Umbilical cord (tissue), 2 donors: ENCODE measurements around the gene KDM5A. TPM values are rescaled to one million over a fixed set of nuclear protein-coding genes. Genes with fewer than 3 reads are reported as not detected.
"Not testable (repeated sequence)": the region's sequence is repeated elsewhere in the genome, so short reads cannot be mapped to it uniquely, and the experiment has no call there.

Experiments used
- DNase-seq: peaks from one replicate; pipeline ENCODE4 v3.0.0-alpha.2; 2015; ENCODE audit warnings: low spot score
- total RNA-seq: library from RNA; depleted of rRNA; stranded (reverse); fragments of >200 nt; gene quantifications from one replicate; pipeline ENCODE4 v1.2.3, GENCODE V29; 2014; ENCODE audit warnings: low replicate concordance; ENCODE audit not compliant: insufficient read depth

Gene KDM5A
- total RNA-seq, 1 donor from 2014 or later, result 41.9 TPM

DNA sequence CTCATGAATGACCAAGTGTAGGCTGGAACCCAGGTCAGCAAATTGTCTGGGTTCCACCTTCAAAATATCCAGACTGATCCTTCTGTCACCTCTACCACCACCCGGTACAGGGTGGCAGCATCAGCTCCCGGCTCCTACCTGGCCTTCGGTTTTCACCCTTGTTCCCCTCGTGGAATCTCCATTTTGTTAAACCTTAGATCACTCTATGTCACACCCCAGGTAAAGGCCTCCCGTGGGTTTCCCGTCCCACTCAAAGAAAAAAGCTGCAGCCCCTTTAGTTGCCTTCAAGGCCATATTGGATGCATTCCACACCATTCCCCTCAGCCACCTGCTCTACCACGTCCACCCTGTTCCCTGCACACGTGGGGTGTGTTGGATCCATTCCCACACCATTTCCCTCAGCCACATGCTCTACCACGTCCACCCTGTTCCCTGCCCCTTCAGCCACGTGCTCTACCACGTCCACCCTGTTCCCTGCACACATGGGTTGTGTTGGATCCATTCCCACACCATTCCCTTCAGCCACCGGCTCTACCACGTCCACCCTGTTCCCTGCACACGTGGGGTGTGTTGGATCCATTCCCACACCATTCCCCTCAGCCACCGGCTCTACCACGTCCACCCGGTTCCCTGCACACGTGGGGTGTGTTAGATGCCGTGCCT lies 150.3 kb downstream of the KDM5A start:
- no peak for DNase-seq

- no peak for DNase-seq
Observed at GRCh38 chr12:238116-238515, 151.0 kb downstream of the KDM5A start.

DNA sequence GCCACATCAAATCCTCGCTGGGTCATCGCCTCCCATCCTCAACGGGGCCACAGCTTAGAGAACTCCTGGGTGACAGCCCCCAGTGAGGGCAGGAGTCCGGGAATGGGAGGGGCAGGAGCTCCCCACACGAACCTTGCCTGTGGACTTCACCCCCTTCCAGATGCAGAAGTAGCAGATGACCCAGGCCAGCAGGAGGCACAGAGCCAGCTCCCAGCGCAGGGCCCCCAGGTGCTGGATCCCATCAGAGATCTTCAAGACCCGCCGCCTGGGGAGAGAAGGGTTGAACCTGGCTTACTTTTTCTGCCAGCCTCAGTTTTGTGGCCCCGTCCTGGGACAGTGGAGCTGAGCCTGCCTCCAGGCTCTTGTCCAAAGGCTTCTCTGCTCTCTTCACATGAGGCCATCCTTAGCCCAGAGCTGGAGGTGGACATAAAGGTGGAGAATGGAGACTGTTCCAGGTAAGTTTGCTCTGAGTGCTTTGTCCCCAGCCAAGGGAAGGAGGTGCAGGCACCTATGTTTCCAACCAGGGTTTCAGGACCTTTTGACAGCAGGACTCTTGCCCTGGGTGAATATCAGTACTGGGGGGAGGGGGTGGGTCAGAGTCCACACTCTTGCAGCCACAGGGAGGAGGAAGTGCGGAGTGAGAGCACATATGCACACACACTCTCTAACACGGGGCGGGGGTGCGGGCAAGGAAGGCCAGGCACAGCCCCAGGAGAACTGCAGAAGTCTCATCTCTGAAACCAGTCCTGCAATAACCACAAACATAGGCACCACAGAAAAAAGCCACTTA lies 151.9 kb downstream of the KDM5A start:
- DNase-seq, result no peak

- DNase-seq, result no peak
Observed at GRCh38 chr12:236445-236844, 152.7 kb downstream of the KDM5A start.

- DNase-seq, result not testable (repeated sequence)
Observed at GRCh38 chr12:235967-236366, 153.2 kb downstream of the KDM5A start.

GRCh38 chr12:234891-235415 lies 154.2 kb downstream of the KDM5A start:
- no peak for DNase-seq

DNA sequence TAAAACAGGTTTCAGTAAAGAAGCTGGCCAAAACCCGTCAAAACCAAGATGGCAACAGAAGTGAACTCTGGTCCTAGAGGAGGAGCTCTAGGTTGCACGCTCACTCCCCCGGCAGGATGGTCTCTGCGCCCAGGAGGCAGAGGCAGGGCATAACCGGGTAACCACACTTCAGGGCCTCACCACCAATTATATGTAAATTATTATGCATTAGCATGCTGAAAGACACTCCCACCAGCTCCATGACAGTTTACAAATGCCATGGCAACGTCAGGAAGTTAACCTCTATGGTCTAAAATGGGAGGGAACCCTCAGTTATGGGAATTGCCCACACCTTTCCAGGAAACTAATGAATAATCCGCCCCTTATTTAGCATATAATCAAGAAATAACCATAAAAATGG lies 155.1 kb downstream of the KDM5A start:
- no peak for DNase-seq

- DNase-seq, result no peak
Observed at GRCh38 chr12:233615-233968, 155.5 kb downstream of the KDM5A start.

DNA sequence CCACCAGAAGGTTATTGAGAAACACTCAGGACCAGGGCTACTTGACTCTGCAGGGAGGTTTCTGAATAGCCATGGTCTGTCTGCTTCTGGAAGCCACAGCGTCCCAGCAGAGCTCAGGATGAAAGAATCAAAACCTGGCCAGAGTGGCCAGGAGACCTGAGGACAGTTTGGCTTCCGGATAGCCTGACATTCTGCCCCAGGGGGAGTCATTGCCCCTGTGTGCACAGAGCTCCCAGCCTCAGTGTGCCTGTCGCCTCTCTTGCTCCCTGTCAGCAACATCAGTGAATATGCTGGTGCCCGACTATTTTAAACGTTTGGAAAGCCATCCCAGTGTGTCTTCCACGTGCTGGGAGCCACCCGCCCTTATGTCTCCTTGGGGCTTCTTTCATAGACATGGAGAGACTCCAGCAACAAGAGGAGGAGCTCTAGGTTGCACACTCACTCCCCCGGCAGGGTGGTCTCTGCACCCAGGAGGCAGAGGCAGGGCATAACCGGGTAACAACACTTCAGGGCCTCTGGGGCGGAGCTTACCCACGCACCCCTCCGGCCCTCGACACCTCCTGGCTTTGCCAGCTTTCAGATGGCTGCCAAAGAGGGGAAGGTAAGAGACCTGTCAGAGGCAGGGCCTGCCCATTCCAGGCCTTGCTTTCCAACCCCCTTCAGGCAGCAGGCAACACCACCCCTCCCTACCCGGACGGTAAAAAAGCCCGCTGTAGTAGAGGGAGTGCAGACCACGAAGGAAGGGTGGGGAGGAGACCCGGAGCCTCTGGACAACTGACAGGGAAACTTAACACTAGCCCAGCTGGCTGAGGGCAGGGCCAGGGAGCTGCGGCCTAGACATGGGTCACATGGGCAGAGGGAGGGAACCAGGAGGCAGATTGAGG lies 156.1 kb downstream of the KDM5A start:
- DNase-seq, result no peak

GRCh38 chr12:230925-231671 lies 158.0 kb downstream of the KDM5A start:
- DNase-seq, result no peak

Other genes starting within 250 kb of the KDM5A start
- not detected for gene SLC6A12, start 175.2 kb downstream of the KDM5A start, total RNA-seq
- 11.1 TPM for gene SLC6A13, start 126.5 kb downstream of the KDM5A start, total RNA-seq
- 4.6 TPM for gene CCDC77, start 12.3 kb upstream of the KDM5A start, total RNA-seq
- 6.7 TPM for gene B4GALNT3, start 70.6 kb upstream of the KDM5A start, total RNA-seq